GM19468 (cell line): ENCODE results near the gene YLPM1.

Source experiments
- ATAC-seq: cut with Tn5 transposase; IDR thresholded peaks from one replicate; pipeline ENCODE4 v1.9.1; 2021; ENCODE audit warnings: mild to moderate bottlenecking, moderate library complexity, moderate number of reproducible peaks; ENCODE audit not compliant: unreplicated experiment; ENCODE audit errors: extremely low read depth

Gene YLPM1

GRCh38 chr14:74836251-74836960 lies 73.3 kb downstream of the YLPM1 start:
- ATAC-seq, result no peak

GRCh38 chr14:74838166-74838565 lies 75.0 kb downstream of the YLPM1 start:
- no peak for ATAC-seq

GRCh38 chr14:74840603-74841030 lies 77.5 kb downstream of the YLPM1 start:
- peak; percentile 50 for ATAC-seq

- peak; percentile 19 for ATAC-seq
These were observed 78.4 kb downstream of the YLPM1 start for GRCh38 chr14:74841230-74842207.

- no peak for ATAC-seq
These were observed 80.5 kb downstream of the YLPM1 start for GRCh38 chr14:74843653-74844052.

- no peak for ATAC-seq
These were observed 83.1 kb downstream of the YLPM1 start for GRCh38 chr14:74846168-74846567.

GRCh38 chr14:74846968-74847665 lies 84.0 kb downstream of the YLPM1 start:
- ATAC-seq, result no peak

- ATAC-seq, result no peak
These were observed 85.7 kb downstream of the YLPM1 start for GRCh38 chr14:74848768-74849167.

- ATAC-seq, result no peak
These were observed 89.9 kb downstream of the YLPM1 start for GRCh38 chr14:74852922-74853530.

- ATAC-seq, result no peak
These were observed 90.5 kb downstream of the YLPM1 start for GRCh38 chr14:74853581-74853980.

GRCh38 chr14:74855021-74855420 lies 91.9 kb downstream of the YLPM1 start:
- no peak for ATAC-seq

- ATAC-seq, result no peak
These were observed 92.8 kb downstream of the YLPM1 start for GRCh38 chr14:74855945-74856344.

- ATAC-seq, result no peak
These were observed 93.2 kb downstream of the YLPM1 start for GRCh38 chr14:74856366-74856765.

- ATAC-seq, result no peak
These were observed 94.9 kb downstream of the YLPM1 start for GRCh38 chr14:74858022-74858421.

- ATAC-seq, result no peak
These were observed 96.8 kb downstream of the YLPM1 start for GRCh38 chr14:74859757-74860552.

- ATAC-seq, result no peak
These were observed 98.0 kb downstream of the YLPM1 start for GRCh38 chr14:74860899-74861733.

GRCh38 chr14:74861734-74862090 lies 98.6 kb downstream of the YLPM1 start:
- no peak for ATAC-seq

GRCh38 chr14:74863274-74863673 lies 100.2 kb downstream of the YLPM1 start:
- ATAC-seq, result no peak

GRCh38 chr14:74864198-74864597 lies 101.1 kb downstream of the YLPM1 start:
- no peak for ATAC-seq
